Loucy (cell line): ENCODE results near the gene MARCHF6.

Experiments used
- CTCF ChIP-seq: fragments of 200-600 bp; sonication (generic); conservative IDR thresholded peaks from 2 replicates; pipeline ENCODE4 v1.5.1; 2014; ENCODE audit warnings: mild to moderate bottlenecking, antibody characterized with exemption, low read length
- EZH2phosphoT487 ChIP-seq: fragments of 200-600 bp; IDR thresholded peaks from 2 replicates; pipeline ENCODE4 v1.6.1; 2018; ENCODE audit warnings: antibody characterized with exemption, mild to moderate bottlenecking, moderate library complexity, borderline replicate concordance

GRCh38 chr5:10332301-10332700 is 21.2 kb upstream of the MARCHF6 start:
- no peak for TF ChIP-seq EZH2phosphoT487
- no peak for TF ChIP-seq CTCF
